ENCODE measurements around the gene SKAP1.
"Not testable (repeated sequence)": the region's sequence is repeated elsewhere in the genome, so short reads cannot be mapped to it uniquely, and the experiment has no call there.

SKAP1 gene

GRCh38 chr17:48211787-48212186 is 218.2 kb downstream of the SKAP1 start:
- no peak for DNase-seq (ENCODE audit: low read depth in 2 of 2)

GRCh38 chr17:48211011-48211410 is 219.0 kb downstream of the SKAP1 start:
- DNase-seq (ENCODE audit: low read depth in 2 of 2): no peak

- DNase-seq (ENCODE audit: low read depth in 2 of 2): no peak
Observed at GRCh38 chr17:48209973-48210372, 220.0 kb downstream of the SKAP1 start.

- no peak for DNase-seq (ENCODE audit: low read depth in 2 of 2)
Observed at GRCh38 chr17:48207776-48208544, 222.1 kb downstream of the SKAP1 start.

- not testable (repeated sequence) for DNase-seq (ENCODE audit: low read depth in 2 of 2)
Observed at GRCh38 chr17:48207036-48207435, 223.0 kb downstream of the SKAP1 start.

- DNase-seq (ENCODE audit: low read depth in 2 of 2): no peak
Observed at GRCh38 chr17:48202959-48203358, 227.1 kb downstream of the SKAP1 start.

- DNase-seq (ENCODE audit: low read depth in 2 of 2): no peak
Observed at GRCh38 chr17:48198950-48199541, 231.0 kb downstream of the SKAP1 start.

- DNase-seq (ENCODE audit: low read depth in 2 of 2): no peak
Observed at GRCh38 chr17:48195910-48196309, 234.1 kb downstream of the SKAP1 start.

- DNase-seq (ENCODE audit: low read depth in 2 of 2): no peak
Observed at GRCh38 chr17:48194097-48194550, 235.9 kb downstream of the SKAP1 start.

GRCh38 chr17:48192321-48192731 is 237.7 kb downstream of the SKAP1 start:
- no peak for DNase-seq (ENCODE audit: low read depth in 2 of 2)

GRCh38 chr17:48191362-48191761 is 238.7 kb downstream of the SKAP1 start:
- DNase-seq (ENCODE audit: low read depth in 2 of 2): no peak

- DNase-seq (ENCODE audit: low read depth in 2 of 2): no peak
Observed at GRCh38 chr17:48190871-48191270, 239.1 kb downstream of the SKAP1 start.

GRCh38 chr17:48187872-48188608 is 242.0 kb downstream of the SKAP1 start:
- DNase-seq (ENCODE audit: low read depth in 2 of 2): no peak

- not testable (repeated sequence) for DNase-seq (ENCODE audit: low read depth in 2 of 2)
Observed at GRCh38 chr17:48186317-48186716, 243.7 kb downstream of the SKAP1 start.

GRCh38 chr17:48184721-48185120 is 245.3 kb downstream of the SKAP1 start:
- DNase-seq (ENCODE audit: low read depth in 2 of 2): no peak

- DNase-seq (ENCODE audit: low read depth in 2 of 2): no peak
Observed at GRCh38 chr17:48181653-48182052, 248.4 kb downstream of the SKAP1 start.

GRCh38 chr17:48180842-48181629 is 249.0 kb downstream of the SKAP1 start:
- DNase-seq (ENCODE audit: low read depth in 2 of 2): no peak

GRCh38 chr17:48179071-48179945 is 250.7 kb downstream of the SKAP1 start:
- no peak for DNase-seq (ENCODE audit: low read depth in 2 of 2)

- no peak for DNase-seq (ENCODE audit: low read depth in 2 of 2)
Observed at GRCh38 chr17:48178317-48178716, 251.7 kb downstream of the SKAP1 start.

GRCh38 chr17:48177816-48178215 is 252.2 kb downstream of the SKAP1 start:
- DNase-seq (ENCODE audit: low read depth in 2 of 2): no peak

- no peak for DNase-seq (ENCODE audit: low read depth in 2 of 2)
Observed at GRCh38 chr17:48176471-48176855, 253.6 kb downstream of the SKAP1 start.

Measured in stimulated activated CD8-positive, alpha-beta memory T cell treated with anti-CD3 and anti-CD28 coated beads, Interleukin-2, amount 100 ng/mL, for 1 hour (primary cell).